Activated CD4-positive, alpha-beta T cell treated with anti-CD3 and anti-CD28 coated beads, Interleukin-2, amount 10 ng/mL, durations not matched to agents 24 days and 14 days (primary cell): ENCODE measurements around the gene FAR2. TPM values are rescaled to one million over a fixed set of nuclear protein-coding genes. Genes with fewer than 3 reads are reported as not detected.
"Not testable (repeated sequence)": the region's sequence is repeated elsewhere in the genome, so short reads cannot be mapped to it uniquely, and the experiment has no call there.

Source experiments
- DNase-seq: peaks from one replicate; pipeline ENCODE4 v3.0.0; 2022
- H3K27ac Mint-ChIP-seq: one replicate; pipeline ENCODE4 v1.8.0; 2022; ENCODE audit warnings: mild to moderate bottlenecking, mixed read lengths
- H3K27me3 Mint-ChIP-seq: one replicate; pipeline ENCODE4 v1.8.0; 2022; ENCODE audit warnings: mixed read lengths
- H3K36me3 Mint-ChIP-seq: one replicate; pipeline ENCODE4 v1.8.0; 2022; ENCODE audit warnings: low read depth, mild to moderate bottlenecking, mixed read lengths
- H3K4me1 Mint-ChIP-seq: one replicate; pipeline ENCODE4 v1.8.0; 2021; ENCODE audit warnings: mixed read lengths
- H3K4me3 Mint-ChIP-seq: one replicate; pipeline ENCODE4 v1.8.0; 2022; ENCODE audit warnings: mild to moderate bottlenecking, moderate library complexity, mixed read lengths
- H3K9me3 Mint-ChIP-seq: one replicate; pipeline ENCODE4 v1.8.0; 2021; ENCODE audit warnings: mixed read lengths
- intact Hi-C: fragments of 100-400 bp; cut with micrococcal nuclease; formaldehyde crosslinking; loops from one replicate; pipeline ENCODE4 v1.15.1; 2023
- total RNA-seq: library from RNA; stranded (reverse); gene quantifications from 2 replicates; pipeline ENCODE4 v1.2.3, GENCODE V29; 2022

Gene FAR2
- total RNA-seq, 1 donor from 2014 or later: 5.2 TPM

GRCh38 chr12:29240441-29240840, 91.4 kb downstream of the FAR2 start:
- H3K36me3 Mint-ChIP-seq: no peaks in the 10 kb centered on the region
- H3K27ac Mint-ChIP-seq: no peak overlapping the region
- no peak for DNase-seq
- H3K9me3 Mint-ChIP-seq: peaks cover 4% of the 10 kb centered on the region
- peaks cover 3% of the 10 kb centered on the region for H3K27me3 Mint-ChIP-seq
- intact Hi-C loops: loop anchor here (5.0 kb wide), 1 partner anchor 93 kb away; the partner anchor contains the start of gene FAR2
- H3K4me1 Mint-ChIP-seq: peaks cover 13% of the 10 kb centered on the region
- no peak overlapping the region for H3K4me3 Mint-ChIP-seq

- intact Hi-C loops: loop anchor here (1.0 to 5.0 kb wide), 2 partner anchors 95 to 139 kb away; partner anchors contain the start of gene FAR2
- no peaks in the 10 kb centered on the region for H3K36me3 Mint-ChIP-seq
- H3K4me1 Mint-ChIP-seq: peaks cover 13% of the 10 kb centered on the region
- H3K27me3 Mint-ChIP-seq: peaks cover 3% of the 10 kb centered on the region
- H3K27ac Mint-ChIP-seq: peak overlapping the region; percentile 14
- DNase-seq: no peak
- peaks cover 4% of the 10 kb centered on the region for H3K9me3 Mint-ChIP-seq
- H3K4me3 Mint-ChIP-seq: no peak overlapping the region
Observed at GRCh38 chr12:29241821-29242591, 92.9 kb downstream of the FAR2 start.

GRCh38 chr12:29242921-29243431, 93.9 kb downstream of the FAR2 start:
- DNase-seq: no peak
- H3K4me3 Mint-ChIP-seq: no peak overlapping the region
- H3K9me3 Mint-ChIP-seq: peaks cover 4% of the 10 kb centered on the region
- no peak overlapping the region for H3K27ac Mint-ChIP-seq
- no peaks in the 10 kb centered on the region for H3K36me3 Mint-ChIP-seq
- intact Hi-C loops: loop anchor here (1.0 to 5.0 kb wide), 2 partner anchors 96 to 140 kb away; partner anchors contain the start of gene FAR2
- H3K4me1 Mint-ChIP-seq: peaks cover 13% of the 10 kb centered on the region
- H3K27me3 Mint-ChIP-seq: peaks cover 3% of the 10 kb centered on the region

GRCh38 chr12:29244159-29244765, 95.2 kb downstream of the FAR2 start:
- intact Hi-C loops: loop anchor here (5.0 kb wide), 1 partner anchor 97 kb away; the partner anchor contains the start of gene FAR2
- Mint-ChIP-seq H3K9me3 (peaks cover 4% of the 10 kb centered on the region), H3K4me3 (no peak overlapping the region)

GRCh38 chr12:29245246-29245645, 96.2 kb downstream of the FAR2 start:
- peaks cover 13% of the 10 kb centered on the region for H3K4me1 Mint-ChIP-seq
- no peak for DNase-seq
- peaks cover 4% of the 10 kb centered on the region for H3K9me3 Mint-ChIP-seq
- H3K27ac Mint-ChIP-seq: no peak overlapping the region
- no peaks in the 10 kb centered on the region for H3K36me3 Mint-ChIP-seq
- H3K27me3 Mint-ChIP-seq: no peaks in the 10 kb centered on the region
- intact Hi-C loops: no loop called here
- no peak overlapping the region for H3K4me3 Mint-ChIP-seq

More at GRCh38 chr12:29244159-29244765, 95.2 kb downstream of the FAR2 start:
- Mint-ChIP-seq H3K27me3 (peaks cover 2% of the 10 kb centered on the region), H3K36me3 (no peaks in the 10 kb centered on the region), H3K27ac (no peak overlapping the region), H3K4me1 (peaks cover 13% of the 10 kb centered on the region)
- DNase-seq: no peak

- H3K27me3 Mint-ChIP-seq: no peaks in the 10 kb centered on the region
- no peak for DNase-seq
- no peak overlapping the region for H3K4me3 Mint-ChIP-seq
- no peaks in the 10 kb centered on the region for H3K4me1 Mint-ChIP-seq
- H3K27ac Mint-ChIP-seq: no peak overlapping the region
- no peaks in the 10 kb centered on the region for H3K36me3 Mint-ChIP-seq
- H3K9me3 Mint-ChIP-seq: no peaks in the 10 kb centered on the region
- intact Hi-C loops: no loop called here
Observed at GRCh38 chr12:29249930-29250329, 100.9 kb downstream of the FAR2 start.

GRCh38 chr12:29253906-29254625, 105.0 kb downstream of the FAR2 start:
- Mint-ChIP-seq H3K9me3 (peaks cover 8% of the 10 kb centered on the region), H3K27me3 (no peaks in the 10 kb centered on the region), H3K4me1 (no peaks in the 10 kb centered on the region), H3K27ac (no peak overlapping the region), H3K36me3 (no peaks in the 10 kb centered on the region), H3K4me3 (no peak overlapping the region)
- no peak for DNase-seq
- intact Hi-C loops: no loop called here

GRCh38 chr12:29255042-29255441, 106.0 kb downstream of the FAR2 start:
- H3K36me3 Mint-ChIP-seq: no peaks in the 10 kb centered on the region
- intact Hi-C loops: no loop called here
- no peak overlapping the region for H3K27ac Mint-ChIP-seq
- H3K4me1 Mint-ChIP-seq: no peaks in the 10 kb centered on the region
- no peak overlapping the region for H3K4me3 Mint-ChIP-seq
- peaks cover 8% of the 10 kb centered on the region for H3K9me3 Mint-ChIP-seq
- DNase-seq: no peak
- H3K27me3 Mint-ChIP-seq: no peaks in the 10 kb centered on the region

GRCh38 chr12:29256598-29256997, 107.5 kb downstream of the FAR2 start:
- Mint-ChIP-seq H3K36me3 (no peaks in the 10 kb centered on the region), H3K27ac (no peak overlapping the region), H3K9me3 (peaks cover 19% of the 10 kb centered on the region), H3K27me3 (no peaks in the 10 kb centered on the region), H3K4me1 (no peaks in the 10 kb centered on the region), H3K4me3 (no peak overlapping the region)
- no peak for DNase-seq
- intact Hi-C loops: no loop called here

GRCh38 chr12:29257687-29258086, 108.6 kb downstream of the FAR2 start:
- H3K4me3 Mint-ChIP-seq, H3K4me1 Mint-ChIP-seq, intact Hi-C loops, H3K36me3 Mint-ChIP-seq, H3K27ac Mint-ChIP-seq, H3K27me3 Mint-ChIP-seq, DNase-seq: not testable (repeated sequence)
- peaks cover 20% of the 10 kb centered on the region for H3K9me3 Mint-ChIP-seq

- intact Hi-C loops: no loop called here
- H3K36me3 Mint-ChIP-seq: no peaks in the 10 kb centered on the region
- H3K27me3 Mint-ChIP-seq: peaks cover 2% of the 10 kb centered on the region
- H3K9me3 Mint-ChIP-seq: peaks cover 21% of the 10 kb centered on the region
- H3K4me1 Mint-ChIP-seq: no peaks in the 10 kb centered on the region
- no peak overlapping the region for H3K27ac Mint-ChIP-seq
- H3K4me3 Mint-ChIP-seq: no peak overlapping the region
- DNase-seq: no peak
Observed at GRCh38 chr12:29264424-29264823, 115.3 kb downstream of the FAR2 start.

- Mint-ChIP-seq H3K9me3 (no peaks in the 10 kb centered on the region), H3K4me1 (no peaks in the 10 kb centered on the region), H3K36me3 (no peaks in the 10 kb centered on the region), H3K27ac (no peak overlapping the region), H3K27me3 (peaks cover 2% of the 10 kb centered on the region), H3K4me3 (no peak overlapping the region)
- intact Hi-C loops: no loop called here
- DNase-seq: no peak
Observed at GRCh38 chr12:29269706-29270408, 120.8 kb downstream of the FAR2 start.

- intact Hi-C loops: no loop called here
Observed at GRCh38 chr12:29270446-29270845, 121.4 kb downstream of the FAR2 start.

More at GRCh38 chr12:29270446-29270845, 121.4 kb downstream of the FAR2 start:
- Mint-ChIP-seq H3K27me3 (peaks cover under 1% of the 10 kb centered on the region), H3K27ac (no peak overlapping the region), H3K9me3 (no peaks in the 10 kb centered on the region), H3K4me1 (no peaks in the 10 kb centered on the region), H3K36me3 (no peaks in the 10 kb centered on the region), H3K4me3 (no peak overlapping the region)
- no peak for DNase-seq
